HCT116 (cell line): Measurements from ENCODE around the gene MARS1. TPM values are rescaled to one million over a fixed set of nuclear protein-coding genes. Genes with fewer than 3 reads are reported as not detected.
"Not testable (repeated sequence)": the region's sequence is repeated elsewhere in the genome, so short reads cannot be mapped to it uniquely, and the experiment has no call there.

Experiments
- ATAC-seq: fragments of 200-7000 bp; cut with Tn5 transposase; 2 replicates; pipeline ENCODE4 v1.9.1; 2020; ENCODE audit warnings: mild to moderate bottlenecking, moderate library complexity
- BruUV-seq: library from RNA; stranded (reverse); fragments of 400-500 nt; replicated peaks from 2 replicates; lab custom pipeline; 2021; lab: Mats Ljungman, UMichigan
- CTCF ChIA-PET: fragments of 300-600 bp; sonication (Branson Sonifier 250); formaldehyde crosslinking; loops from one replicate; lab custom pipeline; 2021; ENCODE audit warnings: antibody characterized with exemption; lab: Charles Lee
- POLR2A ChIA-PET: fragments of 300-600, 350-600 bp; sonication (Branson Sonifier 250); formaldehyde crosslinking; loops from one replicate; lab custom pipeline; 2021; ENCODE audit warnings: antibody characterized with exemption; lab: Charles Lee
- RAD21 ChIA-PET, 2 experiments: fragments of 300-600 bp; sonication (Branson Sonifier 250); formaldehyde crosslinking; loops; one replicate each; lab custom pipeline; 2023; ENCODE audit warnings: low total read pairs in 2 of 2; ENCODE audit not compliant: uncharacterized antibody in 2 of 2, unreplicated experiment in 2 of 2, low non-redundant PET in 1 of 2; lab: Charles Lee
- DNase-seq: peaks from one replicate; pipeline ENCODE4 v3.0.0-alpha.2; 2010; ENCODE audit warnings: low read depth, low spot score
- H2AFZ ChIP-seq: fragments of 200-600 bp; shearing (Covaris generic), sonication (generic); 2 replicates; pipeline ENCODE4 v1.6.1; 2017; ENCODE audit warnings: low read depth, mixed run types, mixed read lengths, antibody characterized with exemption, low read length; ENCODE audit not compliant: poor library complexity, severe bottlenecking
- H3K27ac ChIP-seq: 2 replicates; pipeline ENCODE4 v1.5.1; 2012; ENCODE audit warnings: low read depth, low read length
- H3K27me3 ChIP-seq: fragments of 200-600 bp; sonication (generic); 2 replicates; pipeline ENCODE4 v1.6.1; 2016; ENCODE audit warnings: mixed run types, low read length, mixed read lengths; ENCODE audit not compliant: insufficient read depth
- H3K36me3 ChIP-seq, 2 experiments: fragments of 200-500 bp in 1 of 2; fragments of 200-600 bp in 1 of 2; sonication (Bioruptor generic) in 1 of 2; sonication (generic) in 1 of 2; 2 replicates each; pipeline versions ENCODE4 v1.5.1 to v1.6.1; 2014 to 2016; ENCODE audit warnings: low read length in 2 of 2, inconsistent platforms in 1 of 2, mixed read lengths in 1 of 2, mixed run types in 1 of 2; ENCODE audit not compliant: insufficient read depth in 2 of 2, control insufficient read depth in 1 of 2
- H3K4me1 ChIP-seq, 2 experiments: fragments of 200-600 bp in 1 of 2; sonication (generic) in 1 of 2; 2 replicates each; pipeline versions ENCODE4 v1.5.1 to v1.6.1; 2012 to 2017; ENCODE audit warnings: low read length in 2 of 2, inconsistent platforms in 1 of 2, mild to moderate bottlenecking in 1 of 2, mixed read lengths in 1 of 2, mixed run types in 1 of 2, moderate library complexity in 1 of 2; ENCODE audit not compliant: insufficient read depth in 2 of 2, control insufficient read depth in 1 of 2
- H3K4me2 ChIP-seq: fragments of 200-600 bp; sonication (generic); 2 replicates; pipeline ENCODE4 v1.6.1; 2017; ENCODE audit warnings: mixed run types, low read length, mixed read lengths
- H3K4me3 ChIP-seq, 2 experiments: fragments of 200-600 bp in 1 of 2; sonication (generic) in 1 of 2; replicated peaks in 1 of 2; 2 replicates each; pipeline ENCODE4 v1.5.1; 2011 to 2016; ENCODE audit warnings: low read length in 2 of 2, control low read depth in 1 of 2, low read depth in 1 of 2, mild to moderate bottlenecking in 1 of 2, mixed read lengths in 1 of 2, mixed run types in 1 of 2
- H3K79me2 ChIP-seq: fragments of 200-600 bp; sonication (generic); 2 replicates; pipeline ENCODE4 v1.6.1; 2017; ENCODE audit warnings: mild to moderate bottlenecking, mixed run types, low read length, moderate library complexity, mixed read lengths; ENCODE audit not compliant: insufficient read depth
- H3K9ac ChIP-seq: fragments of 200-600 bp; sonication (generic); 2 replicates; pipeline ENCODE4 v1.6.1; 2016; ENCODE audit warnings: low read length, mixed read lengths
- H3K9me2 ChIP-seq: fragments of 200-600 bp; sonication (generic), shearing (Covaris generic); 2 replicates; pipeline ENCODE4 v1.6.1; 2017; ENCODE audit warnings: mixed run types, mild to moderate bottlenecking, moderate library complexity; ENCODE audit not compliant: insufficient read depth
- H3K9me3 ChIP-seq, 2 experiments: fragments of 200-500 bp in 1 of 2; fragments of 200-600 bp in 1 of 2; sonication (Bioruptor generic) in 1 of 2; sonication (generic) in 1 of 2; 2 replicates each; pipeline ENCODE4 v1.6.1; 2014 to 2017; ENCODE audit warnings: low read length in 2 of 2, mixed read lengths in 2 of 2, inconsistent platforms in 1 of 2, low read depth in 1 of 2, mild to moderate bottlenecking in 1 of 2, mixed run types in 1 of 2, moderate library complexity in 1 of 2; ENCODE audit not compliant: control insufficient read depth in 1 of 2, insufficient read depth in 1 of 2
- H4K20me1 ChIP-seq: fragments of 200-600 bp; sonication (generic), shearing (Covaris generic); 2 replicates; pipeline ENCODE4 v1.6.1; 2017; ENCODE audit warnings: mixed run types, mild to moderate bottlenecking, moderate library complexity; ENCODE audit not compliant: insufficient read depth
- FOSL1 ChIP-seq: IDR thresholded peaks from 2 replicates; pipeline ENCODE4 v1.6.1; 2012; ENCODE audit warnings: low read depth
- intact Hi-C: fragments of 100-400 bp; cut with micrococcal nuclease; formaldehyde crosslinking; loops from 2 replicates; pipeline ENCODE4 v1.10.0; 2022
- total RNA-seq: library from RNA; stranded (reverse); gene quantifications from one replicate; pipeline ENCODE4 v1.2.1, GENCODE V29; 2021; ENCODE audit not compliant: unreplicated experiment
- TF ChIP-seq, protein P1 (sequence below): IDR thresholded peaks from 2 replicates; pipeline ENCODE4 v1.6.1; 2012

The MARS1 gene
- total RNA-seq, 1 experiment from 2014 or later: 344 TPM

DNA sequence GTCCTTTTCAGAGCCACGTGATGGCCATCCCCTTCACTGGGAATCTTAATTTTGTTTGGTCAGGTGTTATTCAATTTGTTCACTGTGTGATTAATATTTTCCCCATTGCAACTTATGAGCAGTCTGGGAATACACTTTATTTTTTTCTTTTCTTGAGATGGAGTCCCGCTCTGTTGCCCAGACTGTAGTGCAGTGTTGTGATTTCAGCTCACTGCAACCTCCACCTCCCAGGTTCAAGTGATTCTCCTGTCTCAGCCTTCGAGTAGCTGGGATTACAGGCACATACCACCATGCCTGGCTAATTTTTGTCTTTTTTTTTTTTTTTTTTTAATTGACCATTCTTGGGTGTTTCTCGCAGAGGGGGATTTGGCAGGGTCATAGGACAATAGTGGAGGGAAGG, 18.7 kb downstream of the MARS1 start:
- POLR2A ChIA-PET: interaction anchor here (2.6 kb wide), 1 partner anchor 8 kb away, joined by 8 read pairs; no protein-coding TSS in a partner anchor
- DNase-seq, BruUV-seq, H3K4me3 ChIP-seq, H3K27me3 ChIP-seq, CTCF ChIA-PET, H2AFZ ChIP-seq, H3K27ac ChIP-seq, H3K9ac ChIP-seq, ATAC-seq, H3K4me1 ChIP-seq, H3K79me2 ChIP-seq, RAD21 ChIA-PET, H3K9me3 ChIP-seq, H3K4me2 ChIP-seq, H3K9me2 ChIP-seq, H4K20me1 ChIP-seq, intact Hi-C loops: not testable (repeated sequence)
- H3K36me3 ChIP-seq: peaks cover 23 to 39% of the 10 kb centered on the region in 2 experiments; a peak in 3 of 4 replicates

DNA sequence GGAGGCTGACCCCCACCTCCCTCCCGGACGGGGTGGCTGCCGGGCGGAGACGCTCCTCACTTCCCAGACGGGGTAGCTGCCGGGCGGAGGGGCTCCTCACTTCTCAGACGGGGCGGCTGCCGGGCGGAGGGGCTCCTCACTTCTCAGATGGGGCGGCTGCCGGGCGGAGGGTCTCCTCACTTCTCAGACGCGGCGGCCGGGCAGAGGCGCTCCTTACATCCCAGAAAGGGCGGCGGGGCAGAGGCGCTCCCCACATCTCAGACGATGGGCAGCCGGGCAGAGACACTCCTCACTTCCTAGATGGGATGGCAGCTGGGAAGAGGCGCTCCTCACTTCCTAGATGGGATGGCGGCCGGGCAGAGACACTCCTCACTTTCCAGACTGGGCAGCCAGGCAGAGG, 19.9 kb downstream of the MARS1 start:
- H2AFZ ChIP-seq, CTCF ChIA-PET, BruUV-seq, H3K79me2 ChIP-seq, ATAC-seq, POLR2A ChIA-PET, H4K20me1 ChIP-seq, H3K4me2 ChIP-seq, H3K9me2 ChIP-seq, intact Hi-C loops, H3K4me3 ChIP-seq, H3K9ac ChIP-seq, H3K27me3 ChIP-seq, H3K9me3 ChIP-seq, DNase-seq, H3K27ac ChIP-seq, RAD21 ChIA-PET, H3K4me1 ChIP-seq: not testable (repeated sequence)
- H3K36me3 ChIP-seq: peaks cover 28 to 48% of the 10 kb centered on the region in 2 experiments; a peak in 3 of 4 replicates

DNA sequence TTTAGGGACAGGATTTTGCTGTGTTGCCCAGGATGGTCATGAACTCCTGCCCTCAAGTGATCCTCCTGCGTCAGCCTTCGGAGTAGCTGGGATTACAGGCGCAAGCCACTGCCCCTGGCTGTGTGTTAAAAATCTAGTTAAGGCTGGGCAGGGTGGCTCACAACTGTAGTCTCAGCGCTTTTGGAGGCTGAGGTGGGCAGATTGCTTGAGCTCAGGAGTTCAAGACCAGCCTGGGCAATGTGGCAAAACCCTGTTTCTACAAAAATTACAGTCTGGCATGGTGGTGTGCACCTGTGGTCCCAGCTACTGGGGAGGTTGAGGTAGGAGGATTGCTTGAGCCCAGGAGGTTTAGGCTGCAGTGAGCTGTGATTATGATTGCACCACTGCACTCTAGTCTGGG, 23.3 kb downstream of the MARS1 start:
- Histone ChIP-seq H3K79me2 (peaks cover 7% of the 10 kb centered on the region; the same call in 1 of the 2 replicates), H3K9ac (no peak overlapping the region), H3K4me2 (no peak overlapping the region), H3K4me1 (no peaks in the 10 kb centered on the region), H3K27ac (no peak overlapping the region)
- POLR2A ChIA-PET: interaction anchor here (2.1 kb wide), 1 partner anchor 9 kb away, joined by 7 read pairs; the partner anchor contains the start of gene DDIT3
- DNase-seq: no peak
- CTCF ChIA-PET: no interaction called here
- TF ChIP-seq FOSL1: no peak
- TF ChIP-seq, protein P1, sequence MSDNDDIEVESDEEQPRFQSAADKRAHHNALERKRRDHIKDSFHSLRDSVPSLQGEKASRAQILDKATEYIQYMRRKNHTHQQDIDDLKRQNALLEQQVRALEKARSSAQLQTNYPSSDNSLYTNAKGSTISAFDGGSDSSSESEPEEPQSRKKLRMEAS: no peak
- TF ChIP-seq, all 23 proteins: peak for 0
- intact Hi-C loops: no loop called here
- Histone ChIP-seq H2AFZ (no peak overlapping the region), H4K20me1 (no peaks in the 10 kb centered on the region), H3K4me3 (no peak overlapping the region), H3K9me3 (no peaks in the 10 kb centered on the region), H3K27me3 (no peaks in the 10 kb centered on the region), H3K9me2 (no peaks in the 10 kb centered on the region), H3K36me3 (peaks cover 36 to 45% of the 10 kb centered on the region in 2 experiments; a peak in 3 of 4 replicates)
- no TSS peak for BruUV-seq
- no peak for ATAC-seq
- RAD21 ChIA-PET: no interaction called here
